HL-60 (cell line): ENCODE results near the gene KIAA0825.

Experiments used
- DNase-seq, 2 experiments: peaks; one replicate each; pipeline ENCODE4 v3.0.0-alpha.2; 2010 to 2020; ENCODE audit warnings: low read depth in 1 of 2, low spot score in 1 of 2
- H3K27ac ChIP-seq: fragments of 250-450 bp; sonication (Bioruptor Pico); replicated peaks from 2 replicates; pipeline ENCODE4 v1.5.1; 2020; ENCODE audit warnings: mild to moderate bottlenecking, moderate library complexity
- H3K27me3 ChIP-seq: fragments of 250-450 bp; sonication (Bioruptor Pico); 2 replicates; pipeline ENCODE4 v1.5.1; 2021; ENCODE audit warnings: mild to moderate bottlenecking, moderate library complexity; ENCODE audit not compliant: insufficient read depth, poor library complexity, severe bottlenecking
- H3K4me3 ChIP-seq: replicated peaks from 2 replicates; pipeline ENCODE4 v1.5.1; 2011; ENCODE audit warnings: mild to moderate bottlenecking, control low read depth, low read length; ENCODE audit not compliant: insufficient read depth
- GABPA ChIP-seq: IDR thresholded peaks from 2 replicates; pipeline ENCODE4 v1.6.1; 2012; ENCODE audit warnings: low read depth
- POLR2AphosphoS5 ChIP-seq: IDR thresholded peaks from 2 replicates; pipeline ENCODE4 v1.6.1; 2012; ENCODE audit warnings: low read depth
- SPI1 ChIP-seq: IDR thresholded peaks from 2 replicates; pipeline ENCODE4 v1.6.1; 2012; ENCODE audit warnings: low read depth, mild to moderate bottlenecking, borderline replicate concordance
- TF ChIP-seq, protein P1 (sequence below): IDR thresholded peaks from one replicate; pipeline ENCODE4 v1.5.1; 2011; ENCODE audit warnings: low read length, control low read depth, inconsistent platforms; ENCODE audit not compliant: insufficient read depth
- TF ChIP-seq, protein P2 (sequence below): IDR thresholded peaks from 2 replicates; pipeline ENCODE4 v1.6.1; 2012; ENCODE audit warnings: low read depth; ENCODE audit not compliant: insufficient replicate concordance

The KIAA0825 gene

DNA sequence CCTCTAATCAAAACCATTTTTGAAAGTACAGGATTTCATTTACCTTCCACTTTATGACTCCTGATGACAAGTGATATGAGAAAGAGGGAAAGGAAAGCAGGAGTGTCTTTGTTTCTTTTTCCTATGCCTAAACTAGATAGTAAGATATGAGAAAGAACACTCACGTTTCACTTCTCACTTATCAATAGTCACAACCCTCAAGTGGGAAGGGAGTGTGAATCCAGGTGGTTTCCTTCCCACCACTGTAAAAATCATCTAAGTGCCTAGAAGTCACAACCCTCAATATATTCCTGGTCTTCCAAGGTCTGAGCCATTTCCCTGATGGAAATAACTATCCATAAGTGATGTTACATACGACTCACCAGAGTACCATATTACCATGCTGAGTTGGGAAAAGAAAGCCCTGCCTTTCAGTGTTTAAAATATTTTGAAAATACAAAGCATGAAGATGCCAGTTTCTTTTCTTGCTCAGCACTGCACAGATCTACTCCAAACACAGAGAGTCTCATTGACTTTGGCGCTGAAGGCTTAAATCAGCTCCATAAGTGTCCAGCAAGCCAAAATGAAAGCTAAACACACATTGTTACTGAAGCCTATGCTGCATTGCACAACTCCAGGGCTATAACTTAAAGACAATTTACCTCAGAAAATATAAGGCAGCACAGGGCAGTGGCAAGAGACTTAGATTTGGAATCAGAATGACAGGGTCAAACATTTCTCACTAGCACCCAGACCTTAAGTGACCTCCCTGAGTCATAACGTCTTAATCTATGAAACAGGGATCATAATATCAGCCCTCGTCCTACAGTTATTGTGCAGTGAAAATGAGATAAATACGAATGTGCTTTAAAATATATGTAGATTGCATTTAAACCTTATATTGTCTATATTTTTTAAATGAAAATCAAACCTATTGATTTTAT lies 301.2 kb downstream of the KIAA0825 start:
- DNase-seq: no peak
- Histone ChIP-seq H3K4me3 (no peak overlapping the region), H3K27me3 (no peaks in the 10 kb centered on the region), H3K27ac (no peak overlapping the region)
- TF ChIP-seq, protein P1, sequence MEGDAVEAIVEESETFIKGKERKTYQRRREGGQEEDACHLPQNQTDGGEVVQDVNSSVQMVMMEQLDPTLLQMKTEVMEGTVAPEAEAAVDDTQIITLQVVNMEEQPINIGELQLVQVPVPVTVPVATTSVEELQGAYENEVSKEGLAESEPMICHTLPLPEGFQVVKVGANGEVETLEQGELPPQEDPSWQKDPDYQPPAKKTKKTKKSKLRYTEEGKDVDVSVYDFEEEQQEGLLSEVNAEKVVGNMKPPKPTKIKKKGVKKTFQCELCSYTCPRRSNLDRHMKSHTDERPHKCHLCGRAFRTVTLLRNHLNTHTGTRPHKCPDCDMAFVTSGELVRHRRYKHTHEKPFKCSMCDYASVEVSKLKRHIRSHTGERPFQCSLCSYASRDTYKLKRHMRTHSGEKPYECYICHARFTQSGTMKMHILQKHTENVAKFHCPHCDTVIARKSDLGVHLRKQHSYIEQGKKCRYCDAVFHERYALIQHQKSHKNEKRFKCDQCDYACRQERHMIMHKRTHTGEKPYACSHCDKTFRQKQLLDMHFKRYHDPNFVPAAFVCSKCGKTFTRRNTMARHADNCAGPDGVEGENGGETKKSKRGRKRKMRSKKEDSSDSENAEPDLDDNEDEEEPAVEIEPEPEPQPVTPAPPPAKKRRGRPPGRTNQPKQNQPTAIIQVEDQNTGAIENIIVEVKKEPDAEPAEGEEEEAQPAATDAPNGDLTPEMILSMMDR: no peak
- no peak for TF ChIP-seq GABPA

DNA sequence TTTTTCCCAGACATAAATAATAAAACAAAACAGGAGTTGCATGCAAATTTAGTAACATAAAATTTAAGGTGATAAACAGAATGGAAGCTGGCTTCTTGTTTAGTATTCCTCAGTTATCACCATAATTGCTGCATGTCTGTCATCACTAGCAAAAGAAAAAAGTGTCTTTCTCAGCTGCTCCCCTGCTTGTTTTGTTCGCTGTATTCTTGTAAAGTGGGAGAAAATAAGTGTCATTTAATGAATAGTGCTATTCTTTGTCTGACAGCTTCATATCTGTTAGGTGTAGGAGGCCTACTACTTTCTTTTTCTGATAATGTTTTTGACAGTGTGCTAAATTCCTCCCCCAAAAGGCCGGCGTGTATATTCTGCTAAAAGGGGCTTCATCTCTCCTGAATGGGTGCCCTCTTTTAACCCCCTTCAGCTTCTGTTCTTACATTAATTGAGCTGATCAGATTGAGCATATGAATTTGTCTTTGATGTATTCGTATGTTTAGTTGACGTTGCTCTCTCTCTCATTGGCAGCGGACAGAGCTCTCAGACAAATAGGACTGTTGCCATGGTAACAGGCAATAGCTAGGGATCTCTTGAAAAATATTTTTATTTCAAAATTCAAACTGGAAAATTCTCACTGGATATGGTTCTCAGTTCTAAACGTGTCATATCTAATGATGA lies 303.8 kb downstream of the KIAA0825 start:
- Histone ChIP-seq H3K27ac (no peak overlapping the region), H3K4me3 (no peak overlapping the region), H3K27me3 (no peaks in the 10 kb centered on the region)
- TF ChIP-seq POLR2AphosphoS5: no peak
- DNase-seq: no peak

DNA sequence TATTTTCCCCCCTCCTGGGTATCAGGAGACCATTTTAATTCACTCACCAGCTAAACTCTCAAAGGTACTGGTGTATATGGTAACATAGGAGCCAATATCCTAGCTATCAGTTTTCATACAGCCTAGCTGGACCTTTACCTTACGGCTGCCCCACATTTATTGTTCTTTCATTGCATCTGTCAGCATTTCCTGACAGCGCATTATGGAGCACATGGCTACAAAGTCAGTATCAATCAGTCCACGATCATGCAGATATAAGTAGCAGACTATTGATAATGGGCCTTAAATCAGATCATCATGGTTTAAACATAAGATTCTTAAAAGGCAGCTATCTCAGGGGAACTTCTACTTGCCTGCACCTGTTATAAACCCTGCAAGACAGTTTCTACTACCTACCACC lies 304.7 kb downstream of the KIAA0825 start:
- no peak overlapping the region for H3K27ac ChIP-seq
- TF ChIP-seq POLR2AphosphoS5 (no peak), SPI1 (no peak), GABPA (no peak)
- TF ChIP-seq, protein P2, sequence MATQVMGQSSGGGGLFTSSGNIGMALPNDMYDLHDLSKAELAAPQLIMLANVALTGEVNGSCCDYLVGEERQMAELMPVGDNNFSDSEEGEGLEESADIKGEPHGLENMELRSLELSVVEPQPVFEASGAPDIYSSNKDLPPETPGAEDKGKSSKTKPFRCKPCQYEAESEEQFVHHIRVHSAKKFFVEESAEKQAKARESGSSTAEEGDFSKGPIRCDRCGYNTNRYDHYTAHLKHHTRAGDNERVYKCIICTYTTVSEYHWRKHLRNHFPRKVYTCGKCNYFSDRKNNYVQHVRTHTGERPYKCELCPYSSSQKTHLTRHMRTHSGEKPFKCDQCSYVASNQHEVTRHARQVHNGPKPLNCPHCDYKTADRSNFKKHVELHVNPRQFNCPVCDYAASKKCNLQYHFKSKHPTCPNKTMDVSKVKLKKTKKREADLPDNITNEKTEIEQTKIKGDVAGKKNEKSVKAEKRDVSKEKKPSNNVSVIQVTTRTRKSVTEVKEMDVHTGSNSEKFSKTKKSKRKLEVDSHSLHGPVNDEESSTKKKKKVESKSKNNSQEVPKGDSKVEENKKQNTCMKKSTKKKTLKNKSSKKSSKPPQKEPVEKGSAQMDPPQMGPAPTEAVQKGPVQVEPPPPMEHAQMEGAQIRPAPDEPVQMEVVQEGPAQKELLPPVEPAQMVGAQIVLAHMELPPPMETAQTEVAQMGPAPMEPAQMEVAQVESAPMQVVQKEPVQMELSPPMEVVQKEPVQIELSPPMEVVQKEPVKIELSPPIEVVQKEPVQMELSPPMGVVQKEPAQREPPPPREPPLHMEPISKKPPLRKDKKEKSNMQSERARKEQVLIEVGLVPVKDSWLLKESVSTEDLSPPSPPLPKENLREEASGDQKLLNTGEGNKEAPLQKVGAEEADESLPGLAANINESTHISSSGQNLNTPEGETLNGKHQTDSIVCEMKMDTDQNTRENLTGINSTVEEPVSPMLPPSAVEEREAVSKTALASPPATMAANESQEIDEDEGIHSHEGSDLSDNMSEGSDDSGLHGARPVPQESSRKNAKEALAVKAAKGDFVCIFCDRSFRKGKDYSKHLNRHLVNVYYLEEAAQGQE: no peak
- TF ChIP-seq, protein P1: no peak
- DNase-seq: no peak
- no peak overlapping the region for H3K4me3 ChIP-seq
- no peaks in the 10 kb centered on the region for H3K27me3 ChIP-seq

DNA sequence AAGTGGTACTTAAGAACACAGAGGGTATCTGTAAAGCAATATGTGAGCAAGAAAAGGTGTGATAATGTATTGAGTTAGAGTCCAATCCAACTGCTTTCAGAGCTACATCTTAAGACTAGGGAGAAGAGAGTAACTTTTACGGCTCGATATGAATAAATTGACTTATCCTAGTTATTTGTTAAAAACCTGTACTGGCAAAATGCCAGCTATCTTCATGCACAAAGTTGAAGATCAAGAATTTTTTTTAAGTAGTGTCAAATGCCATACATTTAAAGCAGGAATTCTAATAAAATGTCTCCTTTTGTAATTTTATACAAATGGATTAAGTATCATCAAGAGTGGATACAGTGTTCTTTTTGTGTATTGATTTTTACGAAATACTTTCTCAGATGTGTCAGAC lies 305.2 kb downstream of the KIAA0825 start:
- DNase-seq: no peak
- H3K4me3 ChIP-seq: no peak overlapping the region
- H3K27me3 ChIP-seq: no peaks in the 10 kb centered on the region
- TF ChIP-seq GABPA (no peak), SPI1 (no peak), POLR2AphosphoS5 (no peak)
- TF ChIP-seq, protein P1: no peak
- TF ChIP-seq, protein P2: no peak
- no peak overlapping the region for H3K27ac ChIP-seq
